MCF 10A (cell line): ENCODE data around the gene SLC6A4. TPM values are rescaled to one million over a fixed set of nuclear protein-coding genes. Genes with fewer than 3 reads are reported as not detected.

ENCODE experiments used
- BruUV-seq: library from RNA; stranded (reverse); fragments of 400-500 nt; replicated peaks from 2 replicates; lab custom pipeline; 2021; lab: Mats Ljungman, UMichigan
- CTCF ChIA-PET: fragments of 300-600 bp; sonication (Branson Sonifier 250); formaldehyde crosslinking; extraction: SDS; loops from one replicate; lab custom pipeline; 2021; ENCODE audit warnings: antibody characterized with exemption, inconsistent platforms; lab: Yijun Ruan, JAX
- POLR2A ChIA-PET: fragments of 300-600, 350-650 bp; sonication (Branson Sonifier 250); formaldehyde crosslinking; extraction: SDS; loops from one replicate; lab custom pipeline; 2020; ENCODE audit warnings: antibody characterized with exemption, inconsistent platforms; lab: Yijun Ruan, JAX
- DNase-seq: peaks from one replicate; pipeline ENCODE4 v3.0.0-alpha.2; 2018; ENCODE audit not compliant: unreplicated experiment
- H3K27ac Mint-ChIP-seq: one replicate; pipeline ENCODE4 v1.8.0; 2022; ENCODE audit warnings: mild to moderate bottlenecking, low read depth, mixed read lengths; ENCODE audit not compliant: unreplicated experiment
- H3K27me3 Mint-ChIP-seq: one replicate; pipeline ENCODE4 v1.8.0; 2022; ENCODE audit warnings: mixed read lengths; ENCODE audit not compliant: insufficient read depth, unreplicated experiment
- H3K36me3 Mint-ChIP-seq: one replicate; pipeline ENCODE4 v1.8.0; 2022; ENCODE audit warnings: mild to moderate bottlenecking, moderate library complexity, mixed read lengths; ENCODE audit not compliant: insufficient read depth, unreplicated experiment
- H3K4me1 Mint-ChIP-seq: one replicate; pipeline ENCODE4 v1.8.0; 2022; ENCODE audit warnings: mixed read lengths; ENCODE audit not compliant: insufficient read depth, unreplicated experiment
- H3K4me3 Mint-ChIP-seq: one replicate; pipeline ENCODE4 v1.8.0; 2022; ENCODE audit warnings: mild to moderate bottlenecking, moderate library complexity, mixed read lengths; ENCODE audit not compliant: unreplicated experiment
- H3K9me3 Mint-ChIP-seq: one replicate; pipeline ENCODE4 v1.8.0; 2022; ENCODE audit warnings: mixed read lengths; ENCODE audit not compliant: unreplicated experiment
- CTCF ChIP-seq: fragments of 200-600 bp; IDR thresholded peaks from one replicate; pipeline ENCODE4 v1.8.0; 2022; ENCODE audit warnings: antibody characterized with exemption, mild to moderate bottlenecking; ENCODE audit not compliant: unreplicated experiment
- intact Hi-C: fragments of 100-400 bp; cut with micrococcal nuclease; formaldehyde crosslinking; loops from 2 replicates; pipeline ENCODE4 v1.14.1; 2022
- total RNA-seq: library from RNA; stranded (reverse); gene quantifications from 2 replicates; pipeline ENCODE4 v1.2.3, GENCODE V29; 2022

SLC6A4 gene
- total RNA-seq, 1 experiment from 2014 or later: not detected

DNA sequence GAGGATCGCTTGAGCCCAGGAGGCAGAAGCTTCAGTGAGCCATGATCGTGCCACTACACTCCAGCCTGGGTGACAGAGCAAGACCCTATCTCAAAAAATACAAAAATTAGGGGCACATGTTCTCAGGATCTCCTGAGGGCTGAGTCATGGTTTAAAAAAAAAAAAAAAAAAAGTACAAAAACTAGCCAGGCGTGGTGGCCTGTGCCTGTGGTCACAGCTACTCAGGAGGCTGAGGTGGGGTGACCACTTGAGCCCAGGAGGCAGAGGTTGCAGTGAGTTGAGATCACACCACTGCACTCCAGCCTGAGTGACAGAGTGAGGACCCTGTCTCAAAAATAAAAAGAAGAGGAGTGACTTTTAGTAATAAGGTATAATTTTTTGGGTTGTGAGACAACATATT, 39.4 kb upstream of the SLC6A4 start:
- Mint-ChIP-seq H3K9me3 (no peaks in the 10 kb centered on the region), H3K4me3 (no peak overlapping the region), H3K27me3 (no peaks in the 10 kb centered on the region), H3K27ac (no peak overlapping the region), H3K36me3 (peaks cover 66% of the 10 kb centered on the region), H3K4me1 (no peaks in the 10 kb centered on the region)
- intact Hi-C loops: no loop called here
- ChIA-PET POLR2A (interaction anchor here (1.1 to 1.3 kb wide), 2 partner anchors 17 to 45 kb away, joined by 3 read pairs; partner anchors contain the start of gene BLMH), CTCF (no interaction called here)
- no peak for DNase-seq
- BruUV-seq: no TSS peak
- TF ChIP-seq CTCF: no peak

DNA sequence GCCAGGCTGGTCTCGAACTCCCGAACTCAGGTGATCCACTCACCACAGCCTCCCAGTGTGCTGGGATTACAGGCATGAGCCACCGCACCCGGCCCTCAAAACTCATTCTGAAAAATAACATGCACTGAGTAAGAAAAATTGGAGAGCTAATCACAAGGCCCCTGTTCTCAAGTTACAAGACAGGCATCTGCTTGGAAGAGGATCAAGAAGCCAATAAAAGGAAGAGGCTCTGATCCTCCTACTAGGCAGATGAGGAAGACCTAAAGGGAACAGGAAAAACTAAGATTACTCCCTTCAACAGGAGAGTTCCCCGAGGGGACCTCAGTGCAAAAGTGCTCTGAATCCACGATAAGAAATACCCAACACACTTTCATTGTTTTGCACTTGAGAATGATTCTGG, 37.9 kb upstream of the SLC6A4 start:
- Mint-ChIP-seq H3K4me1 (no peaks in the 10 kb centered on the region), H3K4me3 (no peak overlapping the region), H3K9me3 (no peaks in the 10 kb centered on the region), H3K36me3 (peaks cover 61% of the 10 kb centered on the region), H3K27me3 (no peaks in the 10 kb centered on the region), H3K27ac (no peak overlapping the region)
- ChIA-PET POLR2A (interaction anchor here (0.7 kb wide), 1 partner anchor 74 kb away, joined by 3 read pairs; no protein-coding TSS in a partner anchor), CTCF (interaction anchor here (0.7 to 1.0 kb wide), 2 partner anchors 120 to 148 kb away, joined by 3 to 4 read pairs; no protein-coding TSS in a partner anchor)
- no TSS peak for BruUV-seq
- TF ChIP-seq CTCF: no peak
- intact Hi-C loops: no loop called here
- no peak for DNase-seq

DNA sequence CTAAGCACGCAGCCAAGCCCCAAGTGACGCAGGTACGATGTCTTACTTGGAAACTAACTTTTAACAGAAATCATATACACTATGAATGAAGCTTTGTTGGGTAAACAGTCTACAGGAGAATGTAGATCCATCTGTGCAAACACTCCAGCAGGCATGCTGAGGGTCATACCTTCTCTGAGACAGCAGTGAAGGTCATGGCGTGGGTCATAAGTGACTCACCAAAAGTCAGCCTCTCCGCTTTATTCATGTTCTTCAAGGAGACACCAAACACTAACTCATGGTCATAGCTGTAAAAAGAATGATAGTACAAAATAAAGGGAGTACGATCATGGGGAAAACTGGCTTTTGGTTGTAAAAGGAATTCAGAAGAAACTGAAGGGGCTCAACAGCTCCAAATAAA, 35.6 kb upstream of the SLC6A4 start:
- no peak overlapping the region for H3K4me3 Mint-ChIP-seq

GRCh38 chr17:30267625-30268024, 32.1 kb upstream of the SLC6A4 start:
- Mint-ChIP-seq H3K9me3 (no peaks in the 10 kb centered on the region), H3K27ac (no peak overlapping the region), H3K4me1 (no peaks in the 10 kb centered on the region), H3K4me3 (no peak overlapping the region), H3K27me3 (no peaks in the 10 kb centered on the region), H3K36me3 (peaks cover 60% of the 10 kb centered on the region)
- ChIA-PET POLR2A (no interaction called here), CTCF (interaction anchor here (0.6 kb wide), 2 partner anchors 140 to 175 kb away, joined by 3 to 5 read pairs; no protein-coding TSS in a partner anchor)
- no peak for TF ChIP-seq CTCF
- no peak for DNase-seq
- intact Hi-C loops: no loop called here
- no TSS peak for BruUV-seq

More for the DNA sequence above, 35.6 kb upstream of the SLC6A4 start:
- ChIA-PET POLR2A (interaction anchor here (0.7 to 1.3 kb wide), 2 partner anchors 8 to 52 kb away, joined by 3 read pairs; no protein-coding TSS in a partner anchor), CTCF (interaction anchor here (0.6 to 1.1 kb wide), 3 partner anchors 35 to 166 kb away, joined by 3 to 6 read pairs (median 4); no protein-coding TSS in a partner anchor)
- no peak for DNase-seq
- no peak for TF ChIP-seq CTCF
- Mint-ChIP-seq H3K9me3 (no peaks in the 10 kb centered on the region), H3K27me3 (no peaks in the 10 kb centered on the region), H3K4me1 (no peaks in the 10 kb centered on the region), H3K36me3 (peaks cover 73% of the 10 kb centered on the region), H3K27ac (no peak overlapping the region)
- intact Hi-C loops: no loop called here
- BruUV-seq: no TSS peak
